GM19240 (cell line): ENCODE measurements around the gene DLG5.
"Not testable (repeated sequence)": the region's sequence is repeated elsewhere in the genome, so short reads cannot be mapped to it uniquely, and the experiment has no call there.

Source experiments
- DNase-seq: peaks from one replicate; pipeline ENCODE4 v3.0.0; 2011; ENCODE audit warnings: low spot score; ENCODE audit not compliant: insufficient read length

DLG5 gene

DNA sequence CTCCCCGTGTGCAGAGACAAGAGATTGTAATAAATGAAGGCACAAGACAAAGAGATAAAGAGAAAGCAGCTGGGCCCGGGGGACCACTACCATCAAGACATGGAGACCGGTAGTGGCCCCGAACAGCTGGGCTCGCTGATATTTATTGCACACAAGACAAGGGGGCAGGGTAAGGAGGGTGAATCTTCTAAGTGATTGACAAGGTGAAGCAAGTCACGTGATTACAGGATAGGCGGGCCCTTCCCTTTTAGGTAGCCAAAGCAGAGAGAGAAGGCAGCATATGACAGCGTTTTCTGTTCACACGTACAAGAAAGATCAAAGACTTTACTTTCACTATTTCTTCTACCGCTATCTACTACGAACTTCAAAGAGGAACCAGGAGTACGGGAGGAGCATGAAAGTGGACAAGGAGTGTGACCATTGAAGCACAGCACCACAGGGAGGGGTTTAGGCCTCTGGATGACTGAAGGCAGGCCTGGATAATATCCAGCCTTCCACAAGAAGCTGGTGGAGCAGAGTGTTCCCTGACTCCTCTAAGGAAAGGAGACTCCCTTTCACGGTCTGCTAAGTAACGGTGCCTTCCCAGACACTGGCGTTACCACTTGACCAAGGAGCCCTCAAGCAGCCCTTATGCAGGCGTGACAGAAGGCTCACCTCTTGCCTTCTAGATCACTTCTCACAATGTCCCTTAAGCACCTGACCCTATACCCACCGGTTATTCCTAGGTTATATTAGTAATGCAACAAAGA lies 153.5 kb downstream of the DLG5 start:
- not testable (repeated sequence) for DNase-seq

DNA sequence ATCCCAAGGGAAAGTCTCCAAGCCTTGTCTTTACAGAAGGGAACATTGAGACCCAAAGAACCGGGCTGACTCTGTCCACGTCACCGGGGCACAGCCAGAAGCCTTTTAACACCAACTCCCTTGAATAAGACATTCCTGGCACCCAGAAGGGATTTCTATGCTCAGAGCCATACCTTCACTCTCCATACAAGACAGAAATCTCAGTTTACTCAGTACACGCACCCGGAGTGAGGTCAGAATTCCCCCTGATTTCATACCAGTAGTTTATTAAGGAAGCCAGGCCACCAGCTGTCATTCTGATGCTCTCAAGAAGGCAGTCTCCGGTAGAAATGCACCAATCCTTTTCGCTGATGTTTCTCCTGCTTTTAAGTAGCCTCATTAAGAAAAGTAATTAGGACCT lies 154.7 kb downstream of the DLG5 start:
- no peak for DNase-seq

DNA sequence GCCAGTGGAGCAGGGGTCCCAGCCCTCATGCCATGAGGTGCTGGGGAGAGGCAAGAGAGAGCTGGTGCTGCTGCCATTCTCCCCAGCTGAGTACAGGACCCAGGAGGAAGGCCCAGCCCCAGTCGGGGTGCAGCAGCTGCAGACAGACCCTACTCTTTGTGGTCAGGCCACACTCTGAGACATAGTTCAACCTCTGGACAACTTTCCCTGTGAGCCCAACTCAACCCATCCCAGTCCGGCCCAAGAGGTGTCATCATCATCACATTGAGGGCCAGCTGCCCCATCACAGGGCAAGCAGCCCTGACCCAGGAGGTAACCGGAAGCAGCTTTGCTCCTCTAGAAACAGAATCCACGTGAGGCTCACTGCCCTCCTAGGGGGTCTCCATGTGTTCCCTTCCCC lies 155.1 kb downstream of the DLG5 start:
- DNase-seq = no peak

DNA sequence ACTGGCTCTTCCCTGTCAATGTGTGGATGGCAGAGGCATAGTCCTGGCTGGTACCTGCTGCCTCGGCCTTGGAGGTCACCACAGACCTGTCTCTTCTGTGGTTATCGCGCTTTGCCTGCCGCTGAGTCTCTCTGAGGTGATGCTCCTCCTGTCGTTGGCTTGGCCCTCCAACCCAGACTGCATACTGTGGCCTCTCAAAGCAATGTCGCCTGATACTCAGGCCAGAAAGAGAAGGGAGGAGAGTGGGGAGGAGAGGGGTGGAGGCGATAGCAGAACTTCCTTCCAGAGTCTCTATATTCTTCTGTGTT lies 155.7 kb downstream of the DLG5 start:
- no peak for DNase-seq

DNA sequence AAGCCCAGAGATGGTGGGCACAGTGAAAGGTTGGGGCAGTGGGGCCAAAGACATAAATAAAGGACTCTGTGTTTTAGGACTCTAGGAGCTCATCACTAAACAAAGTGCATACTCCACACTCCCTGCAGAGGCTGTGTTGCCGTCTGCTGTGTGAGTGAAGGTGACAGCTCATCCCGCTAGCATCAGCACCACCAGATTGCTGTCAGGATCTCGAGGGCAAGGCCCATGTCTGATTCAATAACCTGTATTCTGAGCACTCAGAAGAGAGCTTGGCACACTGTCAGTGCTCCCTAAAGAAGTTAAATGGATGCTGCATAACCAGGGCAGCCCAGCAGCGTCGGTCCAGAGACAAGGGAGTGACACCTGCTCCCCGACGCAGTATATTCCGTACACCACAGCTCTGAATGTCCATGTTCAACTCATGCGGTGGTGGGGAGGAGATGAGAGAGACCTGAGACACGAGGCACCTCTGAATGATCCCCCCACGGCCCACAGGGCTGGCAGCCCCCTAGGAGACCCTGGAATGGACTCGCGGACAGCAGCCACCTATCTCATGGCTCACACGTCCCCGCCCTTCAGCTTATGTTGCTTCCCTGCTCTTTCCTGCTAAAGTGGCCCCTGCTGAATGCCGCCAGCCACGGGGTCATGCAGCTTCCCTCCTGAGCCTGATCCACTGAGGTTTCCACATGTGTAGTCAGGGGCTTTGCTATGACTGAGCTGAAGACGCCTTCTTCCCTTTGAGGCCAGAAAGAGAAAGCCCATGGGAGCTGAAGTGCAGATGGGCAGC lies 156.3 kb downstream of the DLG5 start:
- no peak for DNase-seq

DNA sequence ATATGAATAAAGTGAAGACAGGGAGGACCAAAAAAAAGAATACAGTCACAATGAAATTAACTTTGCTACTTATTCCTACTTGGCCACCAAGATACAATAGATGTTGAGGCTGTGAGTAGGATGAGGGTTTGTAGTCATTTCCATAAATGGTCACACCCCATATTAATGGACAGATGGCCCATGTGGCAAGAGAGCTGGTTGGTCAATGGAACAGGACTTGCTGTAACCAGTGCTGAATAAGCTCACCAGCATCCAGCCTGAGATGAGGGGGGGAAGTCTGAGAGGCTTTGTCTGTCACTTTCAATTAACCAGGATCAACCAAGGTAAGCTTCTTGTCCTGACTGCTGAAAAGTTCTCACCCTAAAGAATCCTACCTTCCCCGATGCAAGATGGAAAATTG lies 158.5 kb downstream of the DLG5 start:
- no peak for DNase-seq

DNA sequence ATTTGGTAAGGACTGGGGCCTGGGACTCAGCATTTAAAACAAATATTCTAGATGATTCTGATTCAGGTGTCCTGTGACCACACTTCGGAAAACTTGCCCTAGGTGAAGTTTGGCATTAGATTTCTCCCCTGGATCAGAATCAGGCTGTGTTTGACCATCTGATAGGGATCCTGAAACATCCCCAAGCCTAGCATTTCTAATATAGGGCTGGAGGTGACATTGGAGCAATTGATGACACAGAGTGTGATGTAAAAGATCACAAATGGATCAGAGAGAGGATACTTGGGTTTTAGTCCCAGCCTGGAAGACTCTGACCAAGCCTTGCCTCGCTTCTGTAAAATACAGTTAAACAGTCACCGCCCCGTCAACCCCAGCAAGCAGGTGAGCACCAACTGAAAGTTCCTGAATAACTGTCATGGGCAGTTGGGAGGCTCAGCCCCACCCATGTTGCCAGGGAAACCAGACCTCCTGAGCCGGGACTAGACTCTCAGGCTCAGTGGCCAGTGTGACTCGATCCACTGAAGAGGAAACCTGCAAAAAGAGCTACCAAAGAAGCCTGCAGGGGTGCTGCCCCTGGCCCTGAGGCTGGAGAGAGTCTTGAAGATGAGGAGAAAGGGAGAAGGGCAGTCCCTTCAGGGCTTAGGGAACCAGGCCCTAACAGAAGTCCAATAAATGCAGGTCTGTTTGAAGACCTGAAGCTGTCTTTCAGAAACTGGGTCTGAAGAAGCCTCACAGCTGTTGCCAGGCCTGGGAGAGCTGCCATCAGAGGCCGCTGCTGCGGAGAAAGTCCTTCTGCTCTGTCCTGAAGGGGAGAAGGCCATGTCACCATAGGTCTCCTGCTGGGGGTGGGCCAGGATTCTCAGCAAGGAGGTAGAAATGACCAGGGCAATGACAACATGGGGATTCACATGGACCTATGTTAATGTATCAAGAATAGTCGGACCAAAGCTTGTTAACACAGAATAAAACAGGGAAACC lies 162.8 kb downstream of the DLG5 start:
- no peak for DNase-seq

DNA sequence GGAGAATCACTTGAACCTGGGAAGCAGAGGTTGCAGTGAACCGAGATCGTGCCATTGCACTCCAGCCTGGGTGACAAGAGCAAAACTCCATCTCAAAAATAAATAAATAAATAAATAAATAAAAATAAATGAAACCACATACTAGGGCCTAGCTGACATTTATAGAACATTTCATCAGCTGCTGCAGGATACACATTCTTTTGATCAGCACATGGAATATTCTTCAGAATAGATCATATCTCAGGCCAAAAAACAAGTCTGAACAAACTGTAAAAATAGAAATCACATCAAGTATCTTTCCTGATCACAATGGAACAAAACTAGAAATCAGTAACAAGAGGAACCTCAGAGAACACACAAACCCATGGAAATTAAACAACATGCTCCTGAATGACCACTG lies 168.1 kb downstream of the DLG5 start:
- DNase-seq = not testable (repeated sequence)

DNA sequence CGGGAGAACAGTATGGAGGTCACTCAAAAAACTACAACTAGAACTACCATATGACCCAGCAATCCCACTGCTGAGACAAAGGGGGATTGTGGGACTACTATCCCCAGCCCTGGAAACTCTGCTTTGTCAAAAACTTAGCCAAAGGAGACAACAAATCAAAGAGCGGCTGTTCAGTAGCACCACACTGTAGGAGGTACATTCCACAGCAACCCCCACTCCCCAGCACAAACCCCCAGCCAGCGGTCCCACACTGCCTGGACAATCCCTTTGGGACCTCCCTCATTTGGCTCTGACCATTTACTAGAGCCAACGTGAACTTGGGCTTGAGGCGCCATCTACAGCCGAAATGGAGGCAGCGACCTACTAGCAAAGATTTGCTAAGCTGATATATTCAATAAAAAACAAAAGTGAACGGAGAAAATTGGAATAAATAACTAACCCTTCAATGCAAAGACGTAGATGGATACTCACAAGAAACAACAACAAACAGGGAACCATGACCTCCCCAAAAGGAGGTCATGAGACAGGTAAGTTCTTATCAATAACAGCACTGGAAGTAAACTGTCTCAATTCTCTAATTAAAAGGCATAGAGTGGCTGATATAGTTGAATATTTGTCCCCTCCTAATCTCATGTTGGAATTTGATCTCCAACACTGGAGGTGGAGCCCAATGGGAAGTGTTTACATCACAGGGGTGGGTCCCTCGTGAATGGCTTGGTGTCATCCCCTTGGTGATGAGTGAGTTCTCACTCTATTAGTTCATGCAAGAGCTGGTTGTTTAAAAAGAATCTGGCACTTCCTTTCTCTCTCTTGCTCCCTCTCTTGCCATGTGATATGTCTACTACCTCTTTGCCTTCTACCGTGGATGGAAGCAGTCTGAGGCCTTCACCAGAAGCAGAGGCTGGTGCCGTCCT lies 170.0 kb downstream of the DLG5 start:
- DNase-seq = no peak

DNA sequence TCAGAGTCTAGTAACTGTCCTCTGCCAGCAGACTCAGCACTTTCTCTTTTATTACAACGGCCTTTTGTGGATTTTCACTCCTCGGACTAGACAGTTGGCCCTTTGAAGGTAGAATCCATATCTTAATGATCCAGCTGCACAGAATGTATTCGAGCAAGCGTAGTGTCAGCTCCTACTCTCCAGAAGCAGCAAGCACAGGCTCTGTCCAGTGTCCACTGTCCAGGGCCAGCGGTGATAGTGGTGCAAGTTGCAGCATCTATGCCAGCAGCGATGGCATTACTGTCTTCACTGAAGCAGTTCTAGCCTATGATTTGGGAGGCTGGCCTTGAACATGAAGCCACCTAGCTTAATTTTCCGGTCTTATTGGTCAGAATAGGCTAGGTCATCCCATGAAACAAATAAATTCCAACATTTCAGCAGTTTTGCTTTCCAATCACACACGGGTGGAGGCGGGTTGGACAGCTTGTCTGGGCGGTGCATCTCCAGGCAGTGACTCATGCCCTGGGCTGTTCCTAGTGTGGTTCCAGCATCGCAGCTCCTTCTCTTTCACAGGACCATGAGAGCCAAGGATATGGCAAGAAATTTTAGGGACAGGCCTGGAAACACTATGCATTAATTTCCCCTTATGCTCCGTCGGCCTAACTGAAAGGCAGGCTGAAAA lies 180.4 kb downstream of the DLG5 start:
- no peak for DNase-seq

DNA sequence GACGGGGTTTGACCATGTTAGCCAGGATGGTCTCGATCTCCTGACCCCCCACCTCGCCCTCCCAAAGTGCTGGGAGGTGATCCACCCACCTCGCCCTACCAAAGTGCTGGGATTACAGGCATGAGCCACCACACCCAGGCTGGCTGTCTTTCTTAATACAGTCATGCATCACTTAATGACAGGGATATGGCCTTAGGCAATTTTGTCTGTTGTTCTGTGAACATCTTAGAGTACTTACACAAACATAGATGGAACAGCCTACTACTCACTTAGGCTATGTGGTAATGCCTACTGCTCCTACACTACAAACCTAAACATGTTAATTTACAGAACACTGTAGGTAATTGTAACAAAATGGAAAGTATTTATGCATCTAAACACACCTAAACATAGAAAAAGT lies 182.3 kb downstream of the DLG5 start:
- no peak for DNase-seq

DNA sequence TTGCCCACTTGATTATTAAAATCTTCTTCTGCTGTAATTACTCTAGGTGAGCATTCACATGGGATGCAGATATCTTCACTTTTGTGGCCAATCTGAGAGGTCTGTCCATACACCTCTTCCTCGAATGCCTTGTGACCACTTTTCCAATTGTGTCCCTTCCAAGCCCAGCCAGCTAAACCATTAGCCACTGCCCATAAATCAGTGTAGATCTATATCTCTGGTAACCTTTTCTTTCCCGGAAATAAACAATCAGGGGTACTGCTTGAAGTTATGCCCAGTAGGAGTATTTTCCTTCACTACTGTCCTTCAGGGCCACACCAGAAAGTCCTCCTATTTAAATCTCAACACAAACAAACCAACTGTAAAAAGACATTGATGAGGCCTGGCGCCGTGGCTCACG lies 184.4 kb downstream of the DLG5 start:
- DNase-seq = no peak

DNA sequence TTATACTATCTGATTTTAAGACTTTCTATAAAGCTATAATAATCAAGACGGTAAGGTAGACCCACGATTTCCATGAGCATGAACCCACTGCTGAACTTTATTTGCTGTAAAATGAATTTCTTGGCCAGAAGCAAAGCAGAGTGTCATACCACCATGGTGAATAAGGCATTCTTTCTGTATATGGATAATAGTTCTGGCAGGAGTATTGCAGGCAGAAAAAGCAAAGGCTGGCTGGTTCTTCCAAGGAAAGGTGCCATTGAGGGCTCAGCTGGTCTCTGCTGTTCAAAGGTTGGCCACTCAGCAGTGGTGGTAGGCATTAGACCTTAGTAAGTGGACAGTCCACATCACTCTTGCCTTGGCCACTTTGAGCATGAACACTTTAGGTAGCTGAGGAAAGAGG lies 184.8 kb downstream of the DLG5 start:
- no peak for DNase-seq
